Ishikawa (cell line): Measurements from ENCODE around the gene PRKN.

Experiments used
- TAF1 ChIP-seq: IDR thresholded peaks from 2 replicates; pipeline ENCODE4 v1.6.1; 2012; ENCODE audit warnings: low read depth, mild to moderate bottlenecking
- TF ChIP-seq, protein P1 (sequence below): IDR thresholded peaks from 2 replicates; pipeline ENCODE4 v1.6.1; 2012; ENCODE audit warnings: low read depth, mild to moderate bottlenecking
- TF ChIP-seq, protein P2 (sequence below): IDR thresholded peaks from 2 replicates; pipeline ENCODE4 v1.6.1; 2012

DNA sequence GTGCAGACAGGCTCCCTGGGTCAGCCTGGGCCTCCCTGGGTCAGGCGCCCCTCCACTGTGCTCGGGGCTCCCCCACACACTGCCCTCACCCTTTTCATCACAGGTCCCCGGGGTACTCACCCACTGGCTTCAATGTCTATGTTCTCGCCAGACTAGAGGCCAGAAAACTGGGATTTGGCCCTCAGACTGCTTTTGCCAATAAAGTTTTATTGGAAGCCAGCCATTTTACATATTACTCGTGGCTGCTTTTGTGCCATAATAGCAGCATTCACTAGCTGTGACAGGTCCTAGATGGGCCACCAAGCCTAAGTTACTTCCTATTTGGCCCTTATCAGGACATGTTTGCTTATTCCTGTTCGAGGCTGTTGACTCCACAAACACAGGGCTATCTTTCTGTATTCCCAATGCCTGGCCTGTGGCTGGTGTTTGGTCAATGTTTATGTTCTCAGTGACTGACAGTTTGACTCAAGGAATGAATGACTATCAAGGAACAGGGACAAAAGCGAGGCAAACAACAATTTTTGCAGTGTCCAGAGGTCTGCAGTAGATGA, 928.6 kb downstream of the PRKN start:
- TF ChIP-seq, protein P1, sequence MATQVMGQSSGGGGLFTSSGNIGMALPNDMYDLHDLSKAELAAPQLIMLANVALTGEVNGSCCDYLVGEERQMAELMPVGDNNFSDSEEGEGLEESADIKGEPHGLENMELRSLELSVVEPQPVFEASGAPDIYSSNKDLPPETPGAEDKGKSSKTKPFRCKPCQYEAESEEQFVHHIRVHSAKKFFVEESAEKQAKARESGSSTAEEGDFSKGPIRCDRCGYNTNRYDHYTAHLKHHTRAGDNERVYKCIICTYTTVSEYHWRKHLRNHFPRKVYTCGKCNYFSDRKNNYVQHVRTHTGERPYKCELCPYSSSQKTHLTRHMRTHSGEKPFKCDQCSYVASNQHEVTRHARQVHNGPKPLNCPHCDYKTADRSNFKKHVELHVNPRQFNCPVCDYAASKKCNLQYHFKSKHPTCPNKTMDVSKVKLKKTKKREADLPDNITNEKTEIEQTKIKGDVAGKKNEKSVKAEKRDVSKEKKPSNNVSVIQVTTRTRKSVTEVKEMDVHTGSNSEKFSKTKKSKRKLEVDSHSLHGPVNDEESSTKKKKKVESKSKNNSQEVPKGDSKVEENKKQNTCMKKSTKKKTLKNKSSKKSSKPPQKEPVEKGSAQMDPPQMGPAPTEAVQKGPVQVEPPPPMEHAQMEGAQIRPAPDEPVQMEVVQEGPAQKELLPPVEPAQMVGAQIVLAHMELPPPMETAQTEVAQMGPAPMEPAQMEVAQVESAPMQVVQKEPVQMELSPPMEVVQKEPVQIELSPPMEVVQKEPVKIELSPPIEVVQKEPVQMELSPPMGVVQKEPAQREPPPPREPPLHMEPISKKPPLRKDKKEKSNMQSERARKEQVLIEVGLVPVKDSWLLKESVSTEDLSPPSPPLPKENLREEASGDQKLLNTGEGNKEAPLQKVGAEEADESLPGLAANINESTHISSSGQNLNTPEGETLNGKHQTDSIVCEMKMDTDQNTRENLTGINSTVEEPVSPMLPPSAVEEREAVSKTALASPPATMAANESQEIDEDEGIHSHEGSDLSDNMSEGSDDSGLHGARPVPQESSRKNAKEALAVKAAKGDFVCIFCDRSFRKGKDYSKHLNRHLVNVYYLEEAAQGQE, result no peak
- TF ChIP-seq, protein P2, sequence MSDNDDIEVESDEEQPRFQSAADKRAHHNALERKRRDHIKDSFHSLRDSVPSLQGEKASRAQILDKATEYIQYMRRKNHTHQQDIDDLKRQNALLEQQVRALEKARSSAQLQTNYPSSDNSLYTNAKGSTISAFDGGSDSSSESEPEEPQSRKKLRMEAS, result no peak
- TF ChIP-seq TAF1, result no peak
